GM12878 (cell line): ENCODE results near the gene IP6K3.

Experiments used
- EP300 ChIP-seq, 2 experiments: fragments of 150-350 bp in 1 of 2; IDR thresholded peaks; 2 replicates each; pipeline ENCODE4 v1.6.1; 2011 to 2012; ENCODE audit warnings: low read depth in 2 of 2, low read length in 2 of 2, borderline replicate concordance in 1 of 2, improper control_type of control experiment in 1 of 2, inconsistent platforms in 1 of 2; ENCODE audit not compliant: control insufficient read depth in 1 of 2
- POLR2AphosphoS5 ChIP-seq: IDR thresholded peaks from 2 replicates; pipeline ENCODE4 v1.6.1; 2011; ENCODE audit warnings: mild to moderate bottlenecking, low read length, inconsistent platforms
- TF ChIP-seq, protein P1 (sequence below), 3 experiments: IDR thresholded peaks in 2 of 3; conservative IDR thresholded peaks in 1 of 3; 2 replicates each; pipeline ENCODE4 v1.5.1; 2011; ENCODE audit warnings: low read depth in 3 of 3, low read length in 3 of 3, mild to moderate bottlenecking in 3 of 3, control low read depth in 2 of 3, moderate library complexity in 2 of 3, inconsistent platforms in 1 of 3, mixed read lengths in 1 of 3; ENCODE audit not compliant: control insufficient read depth in 2 of 3, insufficient read depth in 1 of 3; ENCODE audit errors: extremely low read depth in 1 of 3

DNA sequence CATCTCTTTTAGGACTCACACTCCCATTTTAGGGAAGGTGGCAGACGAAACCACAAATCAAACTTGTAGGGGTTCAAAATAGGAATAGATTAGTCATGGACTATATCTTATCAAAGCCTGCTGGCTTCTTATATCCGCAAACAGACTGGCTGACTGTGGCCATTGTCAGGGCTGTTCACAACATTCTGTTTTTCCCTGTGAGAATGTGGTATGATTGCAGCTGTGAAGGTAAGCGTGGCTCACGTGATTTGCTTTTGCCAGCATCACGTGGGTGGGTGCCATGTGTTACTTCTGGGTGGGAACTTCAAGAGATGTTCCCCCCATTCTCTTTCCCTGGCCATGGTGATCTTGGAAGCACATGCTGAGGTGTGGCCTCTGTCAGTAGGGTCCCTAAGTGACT lies 5.9 kb downstream of the IP6K3 start:
- TF ChIP-seq EP300 (IDR thresholded peaks at IDR 0.05; ENCODE audit: borderline replicate concordance in 1 of 2, control insufficient read depth in 1 of 2, low read depth in 2 of 2, low read length in 2 of 2) = no peak
- TF ChIP-seq, protein P1, sequence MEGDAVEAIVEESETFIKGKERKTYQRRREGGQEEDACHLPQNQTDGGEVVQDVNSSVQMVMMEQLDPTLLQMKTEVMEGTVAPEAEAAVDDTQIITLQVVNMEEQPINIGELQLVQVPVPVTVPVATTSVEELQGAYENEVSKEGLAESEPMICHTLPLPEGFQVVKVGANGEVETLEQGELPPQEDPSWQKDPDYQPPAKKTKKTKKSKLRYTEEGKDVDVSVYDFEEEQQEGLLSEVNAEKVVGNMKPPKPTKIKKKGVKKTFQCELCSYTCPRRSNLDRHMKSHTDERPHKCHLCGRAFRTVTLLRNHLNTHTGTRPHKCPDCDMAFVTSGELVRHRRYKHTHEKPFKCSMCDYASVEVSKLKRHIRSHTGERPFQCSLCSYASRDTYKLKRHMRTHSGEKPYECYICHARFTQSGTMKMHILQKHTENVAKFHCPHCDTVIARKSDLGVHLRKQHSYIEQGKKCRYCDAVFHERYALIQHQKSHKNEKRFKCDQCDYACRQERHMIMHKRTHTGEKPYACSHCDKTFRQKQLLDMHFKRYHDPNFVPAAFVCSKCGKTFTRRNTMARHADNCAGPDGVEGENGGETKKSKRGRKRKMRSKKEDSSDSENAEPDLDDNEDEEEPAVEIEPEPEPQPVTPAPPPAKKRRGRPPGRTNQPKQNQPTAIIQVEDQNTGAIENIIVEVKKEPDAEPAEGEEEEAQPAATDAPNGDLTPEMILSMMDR (IDR thresholded peaks at IDR 0.05 in 2 of 3, conservative IDR thresholded peaks at IDR 0.05 in 1 of 3; ENCODE audit: control insufficient read depth in 2 of 3, extremely low read depth in 1 of 3, insufficient read depth in 1 of 3, low read depth in 3 of 3, low read length in 3 of 3) = no peak
- no peak for TF ChIP-seq POLR2AphosphoS5
